Measurements from ENCODE around the gene NAT14. TPM values are rescaled to one million over a fixed set of nuclear protein-coding genes. Genes with fewer than 3 reads are reported as not detected.

Gene NAT14
- total RNA-seq, 4 donors from 2014 or later: 5.1 to 28.3 (median 12.2) TPM

DNA sequence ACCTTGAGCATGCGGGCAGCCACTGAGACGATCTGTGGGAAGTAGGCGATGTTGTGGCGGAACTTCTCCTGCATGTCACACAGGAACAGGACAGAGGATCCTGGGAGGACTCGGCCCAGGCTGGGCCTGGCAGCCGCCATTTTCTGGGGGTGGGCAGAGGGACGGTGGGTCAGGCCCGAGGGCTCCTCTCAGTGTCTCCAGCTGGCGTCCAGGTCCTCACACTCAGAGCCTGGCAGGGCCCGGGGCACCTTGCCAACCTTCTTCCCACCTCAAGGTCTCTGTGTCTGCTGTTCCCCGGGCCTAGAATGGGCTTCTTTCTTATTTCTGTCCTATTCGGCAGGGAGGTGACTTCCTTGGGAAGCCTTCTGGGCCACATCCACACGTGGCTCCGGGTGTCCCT is 28.6 kb upstream of the NAT14 start:
- Histone ChIP-seq H3K27me3 (peaks cover 8% of the 10 kb centered on the region), H3K36me3 (peaks cover 9 to 10% of the 10 kb centered on the region in 2 donors), H3K4me1 (peaks cover 0 to 31% of the 10 kb centered on the region in 2 donors), H3K27ac (no peak overlapping the region), H3K9me3 (no peaks in the 10 kb centered on the region), H3K4me3 (replicated peaks in 1 of 3) (no peak overlapping the region)
- TF ChIP-seq POLR2A (IDR thresholded peaks at IDR 0.05): no peak
- TF ChIP-seq, protein P1, sequence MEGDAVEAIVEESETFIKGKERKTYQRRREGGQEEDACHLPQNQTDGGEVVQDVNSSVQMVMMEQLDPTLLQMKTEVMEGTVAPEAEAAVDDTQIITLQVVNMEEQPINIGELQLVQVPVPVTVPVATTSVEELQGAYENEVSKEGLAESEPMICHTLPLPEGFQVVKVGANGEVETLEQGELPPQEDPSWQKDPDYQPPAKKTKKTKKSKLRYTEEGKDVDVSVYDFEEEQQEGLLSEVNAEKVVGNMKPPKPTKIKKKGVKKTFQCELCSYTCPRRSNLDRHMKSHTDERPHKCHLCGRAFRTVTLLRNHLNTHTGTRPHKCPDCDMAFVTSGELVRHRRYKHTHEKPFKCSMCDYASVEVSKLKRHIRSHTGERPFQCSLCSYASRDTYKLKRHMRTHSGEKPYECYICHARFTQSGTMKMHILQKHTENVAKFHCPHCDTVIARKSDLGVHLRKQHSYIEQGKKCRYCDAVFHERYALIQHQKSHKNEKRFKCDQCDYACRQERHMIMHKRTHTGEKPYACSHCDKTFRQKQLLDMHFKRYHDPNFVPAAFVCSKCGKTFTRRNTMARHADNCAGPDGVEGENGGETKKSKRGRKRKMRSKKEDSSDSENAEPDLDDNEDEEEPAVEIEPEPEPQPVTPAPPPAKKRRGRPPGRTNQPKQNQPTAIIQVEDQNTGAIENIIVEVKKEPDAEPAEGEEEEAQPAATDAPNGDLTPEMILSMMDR (IDR thresholded peaks at IDR 0.05): no peak
- no peak for DNase-seq
- WGBS, 2 donors: 90 to 94% methylated on average over 11 to 14 of the region's 14 CpGs
- intact Hi-C loops (cut with DNase I): no loop called here

- Histone ChIP-seq H3K36me3 (peaks cover 9 to 10% of the 10 kb centered on the region in 2 donors), H3K4me3 (replicated peaks in 1 of 3) (no peak overlapping the region), H3K27ac (no peak overlapping the region), H3K4me1 (peaks cover 0 to 16% of the 10 kb centered on the region in 2 donors), H3K27me3 (no peaks in the 10 kb centered on the region), H3K9me3 (no peaks in the 10 kb centered on the region)
- no peak for DNase-seq
- 86 to 87% methylated on average over 16 of the region's 16 CpGs for whole genome bisulfite sequencing, 2 donors
- intact Hi-C loops (cut with DNase I): no loop called here
- TF ChIP-seq POLR2A (IDR thresholded peaks at IDR 0.05): no peak
- TF ChIP-seq, protein P1 (IDR thresholded peaks at IDR 0.05): no peak
Measured at GRCh38 chr19:55457683-55458457, 27.1 kb upstream of the NAT14 start.

- H3K4me3 ChIP-seq (replicated peaks in 1 of 3): no peak overlapping the region
- no peaks in the 10 kb centered on the region for H3K9me3 ChIP-seq
- intact Hi-C loops (cut with DNase I): no loop called here
- DNase-seq: no peak
- TF ChIP-seq, protein P1 (IDR thresholded peaks at IDR 0.05): no peak
- TF ChIP-seq POLR2A (IDR thresholded peaks at IDR 0.05): no peak
- H3K4me1 ChIP-seq: peaks cover 0 to 13% of the 10 kb centered on the region in 2 donors
- peaks cover 9 to 10% of the 10 kb centered on the region in 2 donors for H3K36me3 ChIP-seq
- no peaks in the 10 kb centered on the region for H3K27me3 ChIP-seq
- 44 to 50% methylated on average over 8 of the region's 8 CpGs for WGBS, 2 donors
- no peak overlapping the region for H3K27ac ChIP-seq
Measured at GRCh38 chr19:55459551-55459949, 25.4 kb upstream of the NAT14 start.

GRCh38 chr19:55459950-55460657 is 24.9 kb upstream of the NAT14 start:
- Histone ChIP-seq H3K27me3 (no peaks in the 10 kb centered on the region), H3K9me3 (no peaks in the 10 kb centered on the region), H3K36me3 (peaks cover 6 to 10% of the 10 kb centered on the region in 2 donors), H3K4me3 (replicated peaks in 1 of 3) (no peak overlapping the region), H3K4me1 (peaks cover 0 to 13% of the 10 kb centered on the region in 2 donors), H3K27ac (no peak overlapping the region)
- TF ChIP-seq, protein P1 (IDR thresholded peaks at IDR 0.05): no peak
- TF ChIP-seq POLR2A (IDR thresholded peaks at IDR 0.05): no peak
- intact Hi-C loops (cut with DNase I): no loop called here
- 47 to 49% methylated on average over 16 of the region's 16 CpGs for WGBS, 2 donors
- no peak for DNase-seq
